Body of pancreas (tissue), 4 donors: Measurements from ENCODE around the gene COL28A1. TPM values are rescaled to one million over a fixed set of nuclear protein-coding genes. Genes with fewer than 3 reads are reported as not detected.

Experiments
- ATAC-seq: fragments of 150-250 bp; one replicate; pipeline ENCODE4 v1.9.1; 2016
- DNase-seq, 4 donors: peaks; one replicate each; pipeline ENCODE4 v3.0.0-alpha.2; 2019
- H3K27ac ChIP-seq, 4 donors: fragments of 200-600 bp; sonication (generic); 1 replicate in 3 of 4; 2 replicates in 1 of 4; pipeline versions ENCODE4 v1.5.1 to v1.6.1; 2016 to 2019; ENCODE audit warnings: mild to moderate bottlenecking in 1 of 4, mixed read lengths in 1 of 4, moderate library complexity in 1 of 4
- H3K27me3 ChIP-seq, 2 donors: fragments of 200-600 bp; sonication (generic); one replicate each; pipeline ENCODE4 v1.6.0; 2016; ENCODE audit warnings: mild to moderate bottlenecking in 1 of 2
- H3K36me3 ChIP-seq, 2 donors: fragments of 200-600 bp; sonication (generic); replicated peaks in 1 of 2; 2 replicates each; pipeline ENCODE4 v1.5.1; 2016; ENCODE audit warnings: low read depth in 2 of 2; ENCODE audit not compliant: insufficient read depth in 1 of 2
- H3K4me1 ChIP-seq: fragments of 200-600 bp; sonication (generic); one replicate; pipeline ENCODE4 v1.6.0; 2016
- H3K4me3 ChIP-seq, 2 donors: fragments of 200-600 bp; sonication (generic); 1 replicate in 1 of 2; 2 replicates in 1 of 2; pipeline ENCODE4 v1.5.1; 2016 to 2019
- H3K9me3 ChIP-seq, 3 donors: fragments of 200-600 bp; sonication (generic); 1 replicate in 2 of 3; 2 replicates in 1 of 3; pipeline ENCODE4 v1.5.1; 2016
- POLR2A ChIP-seq, 3 donors: fragments of 450-650 bp; IDR thresholded peaks; one replicate each; pipeline ENCODE4 v1.6.1; 2016; ENCODE audit warnings: antibody characterized with exemption in 3 of 3, mild to moderate bottlenecking in 2 of 3
- WGBS, 2 donors: methylation state at CpG; one replicate each; pipeline ENCODE4 v1.1.5; 2017; 5-methylcytosine and 5-hydroxymethylcytosine counted together
- intact Hi-C: fragments of 100-400 bp; cut with DNase I; formaldehyde crosslinking; loops from one replicate; pipeline ENCODE4 v1.15.1; 2023
- total RNA-seq, 2 donors: library from RNA; depleted of rRNA; stranded (reverse); fragments of >200 nt; gene quantifications; one replicate each; pipeline ENCODE4 v1.1.0, GENCODE V29; 2016
- TF ChIP-seq, protein P1 (sequence below), 7 experiments: fragments of 450-650 bp in 4 of 7; fragments of 200-600 bp in 3 of 7; sonication (generic) in 3 of 7; IDR thresholded peaks; one replicate each; pipeline ENCODE4 v1.5.1; 2016 to 2019; ENCODE audit warnings: antibody characterized with exemption in 7 of 7

The COL28A1 gene
- total RNA-seq, 2 donors from 2014 or later, result 13.8 to 16.9 TPM

- Histone ChIP-seq H3K27me3 (no peaks in the 10 kb centered on the region), H3K36me3 (no peaks in the 10 kb centered on the region), H3K9me3 (no peaks in the 10 kb centered on the region), H3K4me3 (no peak overlapping the region), H3K27ac (peak overlapping the region in 3 of 4 donors; percentile 9 to 44 (median 31)), H3K4me1 (peaks cover 50% of the 10 kb centered on the region)
- WGBS, 2 donors, result 42 to 46% methylated on average over 3 of the region's 3 CpGs
- DNase-seq (no peak), ATAC-seq (no peak)
- intact Hi-C loops, result no loop called here
- no peak for TF ChIP-seq POLR2A (IDR thresholded peaks at IDR 0.05)
- TF ChIP-seq, protein P1, sequence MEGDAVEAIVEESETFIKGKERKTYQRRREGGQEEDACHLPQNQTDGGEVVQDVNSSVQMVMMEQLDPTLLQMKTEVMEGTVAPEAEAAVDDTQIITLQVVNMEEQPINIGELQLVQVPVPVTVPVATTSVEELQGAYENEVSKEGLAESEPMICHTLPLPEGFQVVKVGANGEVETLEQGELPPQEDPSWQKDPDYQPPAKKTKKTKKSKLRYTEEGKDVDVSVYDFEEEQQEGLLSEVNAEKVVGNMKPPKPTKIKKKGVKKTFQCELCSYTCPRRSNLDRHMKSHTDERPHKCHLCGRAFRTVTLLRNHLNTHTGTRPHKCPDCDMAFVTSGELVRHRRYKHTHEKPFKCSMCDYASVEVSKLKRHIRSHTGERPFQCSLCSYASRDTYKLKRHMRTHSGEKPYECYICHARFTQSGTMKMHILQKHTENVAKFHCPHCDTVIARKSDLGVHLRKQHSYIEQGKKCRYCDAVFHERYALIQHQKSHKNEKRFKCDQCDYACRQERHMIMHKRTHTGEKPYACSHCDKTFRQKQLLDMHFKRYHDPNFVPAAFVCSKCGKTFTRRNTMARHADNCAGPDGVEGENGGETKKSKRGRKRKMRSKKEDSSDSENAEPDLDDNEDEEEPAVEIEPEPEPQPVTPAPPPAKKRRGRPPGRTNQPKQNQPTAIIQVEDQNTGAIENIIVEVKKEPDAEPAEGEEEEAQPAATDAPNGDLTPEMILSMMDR (IDR thresholded peaks at IDR 0.05), result no peak
Measured at GRCh38 chr7:7569615-7570014, 33.9 kb upstream of the COL28A1 start.

DNA sequence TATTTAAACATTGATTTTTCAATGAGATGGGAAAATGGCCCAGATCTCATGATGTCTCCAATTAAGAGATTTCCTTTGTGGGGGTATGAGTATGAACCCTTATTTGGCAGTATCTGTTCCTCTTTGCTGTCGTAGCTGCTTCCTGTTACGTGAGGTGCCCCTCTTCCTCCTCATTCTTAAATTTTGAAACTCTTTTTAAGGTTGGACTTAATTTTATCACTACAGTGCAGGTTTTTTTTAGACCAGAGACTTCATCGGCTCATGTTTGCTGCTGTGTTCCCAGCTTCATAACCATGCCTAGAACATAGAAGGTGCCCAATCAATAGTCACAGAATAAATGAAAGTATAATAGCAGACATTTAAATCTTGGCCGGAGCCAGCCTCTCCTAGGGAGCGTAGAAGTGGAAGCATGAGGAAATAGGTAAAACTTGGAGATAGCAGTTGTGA is 33.4 kb upstream of the COL28A1 start:
- H3K4me1 ChIP-seq, result peaks cover 55% of the 10 kb centered on the region

GRCh38 chr7:7568553-7568952 is 32.9 kb upstream of the COL28A1 start:
- Histone ChIP-seq H3K27ac (peak overlapping the region in 2 of 4 donors; percentile 31 to 44), H3K4me3 (no peak overlapping the region), H3K4me1 (peaks cover 59% of the 10 kb centered on the region), H3K36me3 (no peaks in the 10 kb centered on the region), H3K27me3 (no peaks in the 10 kb centered on the region), H3K9me3 (no peaks in the 10 kb centered on the region)
- intact Hi-C loops, result no loop called here
- WGBS, 2 donors, result 43 to 53% methylated on average over 4 of the region's 4 CpGs
- TF ChIP-seq, protein P1 (IDR thresholded peaks at IDR 0.05), result no peak
- ATAC-seq (no peak), DNase-seq (no peak)

More for the DNA sequence above, 33.4 kb upstream of the COL28A1 start:
- intact Hi-C loops, result no loop called here
- H3K9me3 ChIP-seq, result no peaks in the 10 kb centered on the region
- peak overlapping the region in 3 of 4 donors; percentile 9 to 44 (median 31) for H3K27ac ChIP-seq
- 34 to 44% methylated on average over 5 of the region's 5 CpGs for WGBS, 2 donors
- ATAC-seq (no peak), DNase-seq (no peak)
- no peaks in the 10 kb centered on the region for H3K27me3 ChIP-seq
- H3K4me3 ChIP-seq, result no peak overlapping the region
- TF ChIP-seq, protein P1 (IDR thresholded peaks at IDR 0.05), result no peak
- TF ChIP-seq POLR2A (IDR thresholded peaks at IDR 0.05), result no peak
- H3K36me3 ChIP-seq, result no peaks in the 10 kb centered on the region

DNA sequence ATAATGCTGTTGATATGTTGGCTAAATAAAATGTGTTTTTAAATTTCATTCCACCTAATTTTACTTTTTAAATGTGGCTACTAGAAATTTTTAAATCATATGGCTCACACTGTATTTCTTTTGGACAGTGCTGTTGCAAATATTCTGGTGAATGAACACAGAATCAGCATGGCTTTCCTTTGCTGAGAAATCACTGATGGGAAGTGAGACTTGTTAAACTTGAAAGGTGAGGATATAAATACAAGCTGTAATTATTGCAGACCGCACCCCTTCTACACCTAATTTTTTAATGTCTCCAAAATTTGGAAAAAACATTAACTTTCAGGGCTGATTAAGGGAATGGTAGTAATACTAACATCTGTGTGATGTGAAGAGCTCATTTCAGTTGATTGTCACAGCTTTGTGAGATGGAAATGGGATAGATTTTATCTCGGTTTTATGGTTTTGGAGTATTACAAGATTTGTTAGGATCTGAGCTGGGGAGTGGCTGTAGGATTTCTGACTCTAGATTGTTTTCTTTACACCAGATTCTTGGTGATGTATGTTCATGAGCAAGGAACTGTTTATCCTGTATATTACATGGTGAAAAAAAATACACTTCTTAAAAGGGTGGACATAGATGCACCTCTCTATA is 32.3 kb upstream of the COL28A1 start:
- Histone ChIP-seq H3K27me3 (no peaks in the 10 kb centered on the region), H3K9me3 (no peaks in the 10 kb centered on the region), H3K27ac (peak overlapping the region; percentile 93 to 98 (median 96)), H3K4me1 (peaks cover 65% of the 10 kb centered on the region), H3K4me3 (peak overlapping the region; percentile 52 to 75), H3K36me3 (no peaks in the 10 kb centered on the region)
- 17 to 20% methylated on average over 2 of the region's 2 CpGs for WGBS, 2 donors
- intact Hi-C loops, result no loop called here
- no peak for ATAC-seq
- no peak for TF ChIP-seq POLR2A (IDR thresholded peaks at IDR 0.05)
- TF ChIP-seq, protein P1 (IDR thresholded peaks at IDR 0.05), result no peak
- DNase-seq, result no peak
